ENCODE results near the gene SOX6.

DNA sequence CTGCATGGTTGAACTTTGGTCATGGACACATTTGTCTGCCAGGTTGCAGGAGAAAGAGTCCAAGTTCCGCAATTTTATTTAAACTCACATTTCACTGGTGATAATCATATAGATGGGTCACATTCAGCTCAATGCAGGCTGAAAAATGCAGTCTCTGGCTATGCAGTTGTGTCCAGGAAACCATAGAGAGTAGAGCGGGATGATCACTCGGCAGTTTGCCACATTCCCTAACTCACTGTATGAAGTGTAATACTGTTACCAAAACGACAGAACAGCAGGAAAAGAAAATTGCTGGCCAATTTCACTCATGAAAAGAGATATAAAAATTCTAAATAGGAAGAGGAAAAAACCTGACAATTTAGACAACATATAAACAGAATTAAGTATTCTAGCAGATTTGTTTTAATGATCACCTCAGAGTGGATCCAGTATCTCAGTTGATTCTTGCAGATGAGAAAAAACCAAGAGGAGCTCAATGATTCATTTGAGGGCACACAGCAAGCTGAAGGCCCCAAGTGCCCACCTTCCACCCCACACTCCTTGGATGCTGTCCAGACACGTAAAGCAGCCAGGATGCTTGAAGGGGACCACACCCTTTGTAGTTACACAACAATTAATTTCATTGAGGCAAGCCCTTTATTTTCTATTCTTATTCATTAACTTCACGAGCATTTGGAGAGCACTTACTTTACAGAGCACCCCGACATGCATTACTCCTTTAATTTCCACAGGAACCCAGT, 422.3 kb downstream of the SOX6 start:
- TF ChIP-seq, protein P1, sequence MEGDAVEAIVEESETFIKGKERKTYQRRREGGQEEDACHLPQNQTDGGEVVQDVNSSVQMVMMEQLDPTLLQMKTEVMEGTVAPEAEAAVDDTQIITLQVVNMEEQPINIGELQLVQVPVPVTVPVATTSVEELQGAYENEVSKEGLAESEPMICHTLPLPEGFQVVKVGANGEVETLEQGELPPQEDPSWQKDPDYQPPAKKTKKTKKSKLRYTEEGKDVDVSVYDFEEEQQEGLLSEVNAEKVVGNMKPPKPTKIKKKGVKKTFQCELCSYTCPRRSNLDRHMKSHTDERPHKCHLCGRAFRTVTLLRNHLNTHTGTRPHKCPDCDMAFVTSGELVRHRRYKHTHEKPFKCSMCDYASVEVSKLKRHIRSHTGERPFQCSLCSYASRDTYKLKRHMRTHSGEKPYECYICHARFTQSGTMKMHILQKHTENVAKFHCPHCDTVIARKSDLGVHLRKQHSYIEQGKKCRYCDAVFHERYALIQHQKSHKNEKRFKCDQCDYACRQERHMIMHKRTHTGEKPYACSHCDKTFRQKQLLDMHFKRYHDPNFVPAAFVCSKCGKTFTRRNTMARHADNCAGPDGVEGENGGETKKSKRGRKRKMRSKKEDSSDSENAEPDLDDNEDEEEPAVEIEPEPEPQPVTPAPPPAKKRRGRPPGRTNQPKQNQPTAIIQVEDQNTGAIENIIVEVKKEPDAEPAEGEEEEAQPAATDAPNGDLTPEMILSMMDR (conservative IDR thresholded peaks at IDR 0.05; ENCODE audit: low read length), result no peak
- no peak for TF ChIP-seq EZH2phosphoT487 (IDR thresholded peaks at IDR 0.05; ENCODE audit: borderline replicate concordance, low read depth, low read length)

All from OCI-LY7 (cell line).